ENCODE results near the gene LRRC43.

The LRRC43 gene

GRCh38 chr12:122168492-122168891, 14.4 kb upstream of the LRRC43 start:
- TF ChIP-seq YY1 (IDR thresholded peaks at IDR 0.05; ENCODE audit: low read depth) = no peak

- TF ChIP-seq TAF1 (IDR thresholded peaks at IDR 0.05; ENCODE audit: low read depth) (no peak), FOXM1 (IDR thresholded peaks at IDR 0.05; ENCODE audit: borderline replicate concordance, low read depth) (no peak), ZBTB7A (IDR thresholded peaks at IDR 0.05; ENCODE audit: low read depth) (no peak), YY1 (IDR thresholded peaks at IDR 0.05; ENCODE audit: low read depth) (no peak), EP300 (IDR thresholded peaks at IDR 0.05; ENCODE audit: borderline replicate concordance) (no peak), CREB1 (IDR thresholded peaks at IDR 0.05; ENCODE audit: low read depth) (no peak), TEAD4 (IDR thresholded peaks at IDR 0.05) (no peak), TCF12 (IDR thresholded peaks at IDR 0.05; ENCODE audit: low read depth) (no peak), NFIC (IDR thresholded peaks at IDR 0.05) (no peak)
- TF ChIP-seq, protein P1, sequence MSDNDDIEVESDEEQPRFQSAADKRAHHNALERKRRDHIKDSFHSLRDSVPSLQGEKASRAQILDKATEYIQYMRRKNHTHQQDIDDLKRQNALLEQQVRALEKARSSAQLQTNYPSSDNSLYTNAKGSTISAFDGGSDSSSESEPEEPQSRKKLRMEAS (IDR thresholded peaks at IDR 0.05) = no peak
- TF ChIP-seq, protein P2, sequence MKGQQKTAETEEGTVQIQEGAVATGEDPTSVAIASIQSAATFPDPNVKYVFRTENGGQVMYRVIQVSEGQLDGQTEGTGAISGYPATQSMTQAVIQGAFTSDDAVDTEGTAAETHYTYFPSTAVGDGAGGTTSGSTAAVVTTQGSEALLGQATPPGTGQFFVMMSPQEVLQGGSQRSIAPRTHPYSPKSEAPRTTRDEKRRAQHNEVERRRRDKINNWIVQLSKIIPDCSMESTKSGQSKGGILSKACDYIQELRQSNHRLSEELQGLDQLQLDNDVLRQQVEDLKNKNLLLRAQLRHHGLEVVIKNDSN (IDR thresholded peaks at IDR 0.05) = no peak
Observed at GRCh38 chr12:122171399-122171798, 11.5 kb upstream of the LRRC43 start.

GRCh38 chr12:122172262-122172939, 10.5 kb upstream of the LRRC43 start:
- TF ChIP-seq FOXM1 (IDR thresholded peaks at IDR 0.05; ENCODE audit: borderline replicate concordance, low read depth) = no peak
- no peak for TF ChIP-seq EP300 (IDR thresholded peaks at IDR 0.05; ENCODE audit: borderline replicate concordance)
- no peak for TF ChIP-seq ZBTB7A (IDR thresholded peaks at IDR 0.05; ENCODE audit: low read depth)
- TF ChIP-seq, protein P1 (IDR thresholded peaks at IDR 0.05) = no peak
- TF ChIP-seq CREB1 (IDR thresholded peaks at IDR 0.05; ENCODE audit: low read depth) = no peak
- no peak for TF ChIP-seq EGR1 (IDR thresholded peaks at IDR 0.05)
- no peak for TF ChIP-seq YY1 (IDR thresholded peaks at IDR 0.05; ENCODE audit: low read depth)
- TF ChIP-seq, protein P2 (IDR thresholded peaks at IDR 0.05) = no peak
- no peak for TF ChIP-seq REST (IDR thresholded peaks at IDR 0.05; ENCODE audit: low read depth)
- TF ChIP-seq NFIC (IDR thresholded peaks at IDR 0.05) = no peak
- TF ChIP-seq TAF1 (IDR thresholded peaks at IDR 0.05; ENCODE audit: low read depth) = no peak
- TF ChIP-seq RAD21 (IDR thresholded peaks at IDR 0.05; ENCODE audit: low read depth) = no peak
- no peak for TF ChIP-seq TCF12 (IDR thresholded peaks at IDR 0.05; ENCODE audit: low read depth)
- TF ChIP-seq TEAD4 (IDR thresholded peaks at IDR 0.05) = no peak
- no peak for TF ChIP-seq CEBPB (IDR thresholded peaks at IDR 0.05)

DNA sequence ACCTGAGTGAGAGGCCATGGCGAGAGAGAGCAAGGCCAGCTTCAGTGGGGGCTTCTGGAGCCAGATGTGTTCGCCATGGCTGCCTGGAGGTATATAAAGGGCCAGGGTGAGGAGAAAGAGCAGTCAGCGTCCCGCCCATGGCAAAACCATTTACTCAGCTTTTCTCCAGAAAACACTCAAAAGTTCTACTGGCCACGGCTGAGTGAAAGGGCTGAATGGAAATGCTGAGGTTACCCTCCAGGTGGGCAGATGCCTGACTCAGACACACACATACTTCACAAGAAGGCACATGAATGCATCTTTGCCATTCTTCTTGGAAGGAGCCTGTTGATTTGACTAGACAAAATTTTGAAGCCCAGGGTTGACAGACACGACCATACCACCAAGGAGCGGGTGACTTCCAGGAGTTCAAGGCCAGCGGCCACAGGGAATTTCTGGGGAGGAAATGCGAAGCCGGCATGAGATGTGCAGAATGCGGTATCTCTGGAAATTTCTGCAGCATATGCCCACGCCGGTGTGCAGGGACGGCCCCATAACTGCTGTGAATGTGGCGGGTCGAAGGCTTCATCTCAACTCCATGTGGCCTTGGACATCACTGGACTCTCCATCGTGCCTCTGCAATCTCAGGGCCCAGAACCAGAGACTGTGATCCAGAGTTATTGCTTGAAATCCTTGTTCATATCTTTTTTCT, 8.6 kb upstream of the LRRC43 start, which contains the start of gene IL31:
Gene IL31, minus strand, starts transcription at position 67 of the 691 bp plus-strand sequence. Its CDS starts 49 bp downstream, at position 18.
- TF ChIP-seq FOXM1 (IDR thresholded peaks at IDR 0.05; ENCODE audit: borderline replicate concordance, low read depth) (no peak), RAD21 (IDR thresholded peaks at IDR 0.05; ENCODE audit: low read depth) (no peak), TCF12 (IDR thresholded peaks at IDR 0.05; ENCODE audit: low read depth) (no peak), TEAD4 (IDR thresholded peaks at IDR 0.05) (no peak), TAF1 (IDR thresholded peaks at IDR 0.05; ENCODE audit: low read depth) (no peak)
- TF ChIP-seq, protein P2 (IDR thresholded peaks at IDR 0.05) = no peak

GRCh38 chr12:122176473-122176872, 6.5 kb upstream of the LRRC43 start:
- 0 out of 2 replicates have a peak, but pooled peaks have one; percentile 15 for TF ChIP-seq CEBPB (IDR thresholded peaks at IDR 0.05)

DNA sequence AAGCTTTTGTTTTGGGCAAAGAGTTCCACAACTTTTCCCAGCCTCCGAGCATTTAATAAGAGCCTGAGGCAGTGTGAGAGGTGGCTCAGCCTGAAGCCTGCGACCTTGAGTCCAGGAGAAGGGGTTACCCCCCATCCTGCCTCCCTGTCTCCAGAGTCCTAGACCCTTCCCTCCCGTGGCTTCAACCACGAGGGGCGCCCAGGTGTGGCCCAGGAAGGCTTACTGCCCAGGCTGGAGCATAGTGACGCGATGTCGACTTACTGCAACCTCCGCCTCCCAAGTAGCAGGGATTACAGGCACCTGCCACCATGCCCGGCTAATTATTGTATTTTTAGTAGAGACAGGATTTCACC, 641 bp downstream of the LRRC43 start:
- TF ChIP-seq FOXM1 (IDR thresholded peaks at IDR 0.05; ENCODE audit: borderline replicate concordance, low read depth) = no peak
- TF ChIP-seq EGR1 (IDR thresholded peaks at IDR 0.05) = no peak
- no peak for TF ChIP-seq TEAD4 (IDR thresholded peaks at IDR 0.05)
- TF ChIP-seq YY1 (IDR thresholded peaks at IDR 0.05; ENCODE audit: low read depth) = no peak
- TF ChIP-seq CREB1 (IDR thresholded peaks at IDR 0.05; ENCODE audit: low read depth) = no peak
- TF ChIP-seq RAD21 (IDR thresholded peaks at IDR 0.05; ENCODE audit: low read depth) = no peak
- TF ChIP-seq, protein P2 (IDR thresholded peaks at IDR 0.05) = no peak
- TF ChIP-seq CEBPB (IDR thresholded peaks at IDR 0.05) = no peak
- no peak for TF ChIP-seq REST (IDR thresholded peaks at IDR 0.05; ENCODE audit: low read depth)
- TF ChIP-seq NFIC (IDR thresholded peaks at IDR 0.05) = no peak
- TF ChIP-seq ZBTB7A (IDR thresholded peaks at IDR 0.05; ENCODE audit: low read depth) = no peak
- no peak for TF ChIP-seq TCF12 (IDR thresholded peaks at IDR 0.05; ENCODE audit: low read depth)
- no peak for TF ChIP-seq EP300 (IDR thresholded peaks at IDR 0.05; ENCODE audit: borderline replicate concordance)
- TF ChIP-seq, protein P1 (IDR thresholded peaks at IDR 0.05) = no peak
- TF ChIP-seq TAF1 (IDR thresholded peaks at IDR 0.05; ENCODE audit: low read depth) = no peak

Measured in Ishikawa (cell line).